NCI-H2196 treated with DMSO at 0.1 percent for 48 hours (cell line): ENCODE results near the gene AOC2.
"Not testable (repeated sequence)": the region's sequence is repeated elsewhere in the genome, so short reads cannot be mapped to it uniquely, and the experiment has no call there.

ENCODE experiments used
- DNase-seq: peaks from one replicate; lab custom pipeline; 2025; ENCODE audit not compliant: unreplicated experiment; lab: John Stamatoyannopoulos, UW

Gene AOC2

DNA sequence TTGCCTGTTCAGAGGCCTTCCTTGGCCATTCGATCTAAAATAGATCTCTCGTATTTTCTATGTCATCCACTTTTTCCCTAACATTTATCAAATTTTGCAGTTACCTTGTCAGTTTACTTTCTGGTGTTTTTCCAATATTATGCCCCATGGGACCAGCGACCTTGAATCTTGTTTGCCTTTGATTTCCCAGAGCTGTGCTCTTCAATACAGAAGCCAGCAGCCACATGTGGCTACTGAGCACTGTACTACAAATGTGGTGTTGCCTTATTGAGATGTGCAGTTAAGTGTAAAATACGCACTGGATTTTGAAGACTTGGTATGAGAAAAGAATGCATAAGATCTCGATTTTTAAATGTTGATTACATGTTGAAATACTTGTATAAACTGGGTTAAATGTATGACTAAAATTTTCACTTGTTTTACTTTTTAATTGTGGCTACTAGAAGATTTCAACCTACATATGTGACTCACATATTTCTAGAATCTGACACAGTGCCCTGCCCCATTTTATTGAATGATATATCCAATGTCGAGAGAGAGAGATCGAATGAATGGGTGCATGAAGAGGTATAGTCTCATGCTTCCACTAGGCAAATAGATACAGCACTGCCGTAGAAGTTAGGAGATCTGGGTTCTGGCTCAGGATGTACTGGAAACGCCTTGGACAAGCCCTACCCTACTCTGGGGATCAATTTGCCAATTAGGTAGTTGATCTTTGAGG, 12.0 kb upstream of the AOC2 start:
- DNase-seq = no peak

DNA sequence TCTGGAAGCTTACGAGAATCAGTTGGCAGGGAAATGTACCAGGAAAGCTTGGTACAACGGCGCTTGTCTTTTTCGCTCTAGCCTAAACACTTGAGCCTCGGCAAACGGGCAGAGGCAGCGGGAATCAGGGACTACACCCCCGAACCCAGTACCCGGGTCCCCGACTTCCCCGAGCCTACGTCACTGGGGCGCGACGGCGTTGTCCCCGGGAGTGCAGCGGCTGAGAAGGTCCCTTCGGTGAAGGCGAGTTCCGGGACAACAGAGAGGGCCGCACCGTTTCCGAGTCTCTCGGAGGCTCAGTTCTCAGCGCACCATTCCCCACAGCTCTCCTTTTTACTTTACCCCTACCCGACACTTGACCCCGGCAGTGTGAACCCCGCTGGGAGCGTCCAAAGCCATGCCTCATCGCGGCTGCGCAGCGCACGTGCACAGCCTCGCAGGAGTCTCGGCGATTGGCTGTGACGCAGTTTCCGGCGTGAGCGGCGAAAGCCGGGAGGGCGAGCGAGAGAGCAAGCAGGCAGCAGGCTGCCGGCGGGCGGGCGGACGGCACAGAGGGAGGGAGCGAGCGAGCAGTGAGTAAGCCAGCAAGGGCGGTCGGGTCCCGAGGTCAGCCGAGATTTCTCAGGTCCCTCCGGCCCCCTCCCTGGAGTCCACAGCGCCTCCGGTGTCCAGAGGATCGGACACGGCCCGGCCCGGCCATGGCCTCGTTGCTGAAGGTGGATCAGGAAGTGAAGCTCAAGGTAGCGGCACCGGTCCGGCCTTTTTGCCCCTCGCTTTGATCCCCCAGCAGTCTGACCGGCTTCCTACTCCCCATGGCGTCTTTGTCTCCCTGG, 11.2 kb upstream of the AOC2 start, which contains the start of gene PSME3:
Gene PSME3 (plus strand): TSS at position 464 of the 833 bp plus-strand sequence. CDS start 235 bp downstream, at position 699.
- DNase-seq = peak; percentile 31

DNA sequence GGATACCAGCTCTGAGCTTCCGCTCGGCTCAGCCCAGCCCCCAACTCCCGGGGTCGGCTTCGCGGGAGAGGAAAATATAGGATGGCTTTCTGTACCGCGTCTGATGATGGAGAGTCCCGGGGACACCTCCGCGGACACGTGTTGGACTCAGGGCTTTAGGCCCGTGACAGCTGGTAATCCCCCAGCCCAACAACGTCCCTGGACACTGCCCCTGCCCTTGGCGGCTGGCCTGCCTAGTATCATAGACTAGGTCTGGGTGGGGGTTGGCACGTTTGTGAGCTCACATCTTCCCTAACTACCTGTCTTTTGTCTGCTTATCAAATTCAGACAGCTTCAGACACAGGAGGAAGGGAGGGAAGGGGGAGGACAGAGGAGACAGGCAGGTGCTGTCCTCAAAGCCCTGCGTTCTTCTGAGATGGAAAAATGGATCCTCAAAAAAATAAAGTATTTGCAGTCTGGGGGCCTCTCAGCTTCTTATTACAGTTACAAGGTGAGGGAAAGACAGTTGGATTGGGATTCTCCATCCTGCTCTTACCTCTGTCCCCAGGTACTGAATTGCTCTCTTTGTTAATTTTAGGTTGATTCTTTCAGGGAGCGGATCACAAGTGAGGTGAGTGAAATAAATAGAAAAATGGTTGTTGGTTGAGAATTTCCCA, 10.5 kb upstream of the AOC2 start:
- DNase-seq = no peak

DNA sequence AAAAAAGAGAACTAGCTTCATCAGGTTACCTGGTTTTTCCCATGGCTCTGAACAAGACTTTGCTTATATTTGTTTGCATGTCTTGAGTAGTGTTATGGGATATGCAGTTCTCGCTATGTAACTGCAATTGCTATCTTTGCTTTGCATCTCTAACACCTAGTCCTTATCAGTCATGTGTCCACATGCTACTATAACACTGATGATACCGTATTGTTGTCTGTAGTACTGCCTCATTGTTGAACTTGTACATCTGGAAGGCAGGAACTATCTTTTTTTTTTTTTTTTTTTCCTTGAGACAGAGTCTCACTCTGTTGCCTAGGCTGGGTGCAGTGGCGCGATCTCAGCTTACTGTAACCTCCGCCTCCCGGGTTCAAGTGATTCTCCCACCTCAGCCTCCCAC, 8.6 kb upstream of the AOC2 start:
- no peak for DNase-seq

DNA sequence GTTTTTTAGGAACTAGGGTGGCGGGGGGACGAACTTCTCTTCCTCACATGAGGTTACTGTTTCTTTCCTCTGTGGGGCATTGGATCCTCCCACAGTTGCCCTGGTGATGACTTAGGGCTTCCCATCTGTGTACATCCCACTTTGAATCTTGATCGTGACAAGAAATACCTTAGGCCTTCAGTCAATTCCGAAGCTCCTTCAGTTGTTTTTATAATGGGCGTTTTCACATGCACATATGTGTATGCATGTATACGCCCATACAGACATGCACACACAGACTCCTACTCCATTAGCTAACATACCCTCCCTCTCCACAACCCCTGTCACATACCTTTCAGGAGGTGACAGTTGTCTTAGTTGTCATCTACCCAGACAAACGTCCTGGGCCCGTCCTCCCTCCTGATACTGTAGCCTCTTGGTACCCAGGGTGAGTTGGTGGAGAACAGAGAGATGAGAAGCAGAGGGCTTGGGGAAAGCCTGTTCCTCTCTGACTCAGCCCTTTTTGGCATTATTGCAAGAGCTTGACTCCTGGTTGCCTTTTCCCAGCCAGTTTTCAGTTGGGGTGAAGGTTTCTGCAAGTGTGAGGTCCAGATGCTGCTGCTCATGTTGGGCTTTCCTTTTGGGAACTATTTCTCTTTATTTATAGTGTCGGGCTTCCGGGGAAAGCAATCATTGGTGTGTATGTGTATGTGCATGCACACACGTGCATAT, 2.2 kb upstream of the AOC2 start:
- no peak for DNase-seq

DNA sequence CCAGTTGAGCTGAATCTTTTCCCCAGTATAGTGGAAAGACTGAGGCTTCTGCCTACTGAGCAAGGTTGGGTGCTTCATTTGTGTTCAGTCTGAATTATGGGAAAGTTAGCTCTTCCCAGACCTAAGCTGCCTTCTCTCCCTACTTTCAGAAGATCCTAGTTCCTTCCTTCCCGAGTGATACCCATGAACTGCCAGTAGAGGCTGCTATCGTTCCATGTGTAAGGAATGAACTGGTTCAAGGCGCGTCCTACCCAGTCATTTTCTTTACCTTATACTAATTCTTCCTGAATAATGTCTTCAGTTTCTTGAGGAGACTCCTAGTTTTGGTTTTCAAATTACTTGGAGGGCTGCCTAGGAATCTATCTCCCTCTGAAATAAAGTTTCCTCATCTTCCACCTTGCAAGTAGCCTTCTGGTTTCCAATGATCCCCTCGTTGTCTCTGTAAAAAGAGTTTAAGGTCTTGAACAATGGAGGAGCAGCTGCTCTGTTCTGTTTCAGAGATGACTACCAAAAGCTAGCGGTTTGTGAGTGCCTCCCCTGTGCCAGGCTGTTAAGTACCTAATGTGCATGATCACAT, 934 bp upstream of the AOC2 start:
- no peak for DNase-seq

DNA sequence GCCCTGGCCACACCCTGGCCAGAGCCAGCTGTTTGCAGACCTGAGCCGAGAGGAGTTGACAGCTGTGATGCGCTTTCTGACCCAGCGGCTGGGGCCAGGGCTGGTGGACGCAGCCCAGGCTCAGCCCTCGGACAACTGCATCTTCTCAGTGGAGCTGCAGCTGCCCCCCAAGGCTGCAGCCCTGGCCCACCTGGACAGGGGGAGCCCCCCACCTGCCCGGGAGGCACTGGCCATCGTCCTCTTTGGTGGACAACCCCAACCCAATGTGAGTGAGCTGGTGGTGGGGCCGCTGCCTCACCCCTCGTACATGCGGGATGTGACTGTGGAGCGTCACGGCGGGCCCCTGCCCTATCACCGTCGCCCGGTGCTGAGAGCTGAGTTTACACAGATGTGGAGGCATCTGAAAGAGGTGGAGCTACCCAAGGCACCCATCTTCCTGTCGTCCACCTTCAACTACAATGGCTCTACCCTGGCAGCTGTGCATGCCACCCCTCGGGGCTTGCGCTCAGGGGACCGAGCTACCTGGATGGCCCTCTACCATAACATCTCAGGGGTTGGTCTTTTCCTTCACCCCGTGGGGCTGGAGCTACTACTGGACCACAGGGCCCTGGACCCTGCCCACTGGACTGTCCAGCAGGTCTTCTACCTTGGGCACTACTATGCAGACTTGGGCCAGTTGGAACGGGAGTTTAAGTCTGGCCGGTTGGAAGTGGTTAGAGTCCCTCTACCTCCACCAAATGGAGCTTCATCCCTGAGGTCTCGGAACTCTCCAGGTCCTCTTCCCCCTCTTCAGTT, 578 bp downstream of the AOC2 start:
- no peak for DNase-seq

DNA sequence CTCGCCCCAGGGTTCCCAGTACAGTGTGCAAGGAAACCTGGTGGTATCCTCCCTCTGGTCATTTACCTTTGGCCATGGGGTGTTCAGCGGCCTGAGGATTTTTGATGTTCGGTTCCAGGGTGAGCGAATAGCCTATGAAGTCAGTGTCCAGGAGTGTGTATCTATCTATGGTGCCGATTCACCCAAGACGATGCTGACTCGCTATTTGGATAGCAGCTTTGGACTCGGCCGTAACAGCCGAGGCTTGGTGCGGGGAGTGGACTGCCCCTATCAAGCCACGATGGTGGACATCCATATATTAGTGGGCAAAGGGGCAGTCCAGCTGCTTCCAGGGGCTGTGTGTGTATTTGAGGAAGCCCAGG, 1.2 kb downstream of the AOC2 start:
- no peak for DNase-seq

DNA sequence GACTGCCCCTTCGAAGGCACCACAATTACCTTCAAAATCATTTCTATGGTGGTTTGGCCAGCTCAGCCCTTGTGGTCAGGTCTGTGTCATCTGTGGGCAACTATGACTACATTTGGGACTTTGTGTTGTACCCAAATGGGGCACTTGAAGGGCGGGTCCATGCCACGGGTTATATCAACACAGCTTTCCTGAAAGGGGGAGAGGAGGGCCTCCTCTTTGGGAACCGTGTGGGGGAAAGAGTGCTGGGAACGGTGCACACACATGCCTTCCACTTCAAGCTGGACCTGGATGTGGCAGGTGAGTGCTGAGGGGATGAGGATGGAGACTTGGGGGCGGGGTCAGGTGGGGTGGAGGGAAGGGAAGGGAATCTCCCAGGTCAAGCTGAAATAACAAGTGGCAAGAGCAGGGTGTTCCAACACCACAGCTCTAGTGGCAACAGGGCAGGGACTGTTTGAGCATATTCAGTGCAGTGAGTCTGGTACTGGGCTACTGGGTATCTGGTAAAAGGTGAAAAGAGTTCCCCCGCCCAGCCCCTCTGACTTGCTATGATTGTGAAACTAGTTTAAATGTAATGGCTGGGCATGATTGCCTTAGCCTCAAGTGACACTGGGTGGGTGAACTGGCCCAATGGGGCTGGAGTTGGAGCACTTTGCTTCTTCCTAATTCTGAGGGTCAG, 1.7 kb downstream of the AOC2 start:
- DNase-seq = no peak

DNA sequence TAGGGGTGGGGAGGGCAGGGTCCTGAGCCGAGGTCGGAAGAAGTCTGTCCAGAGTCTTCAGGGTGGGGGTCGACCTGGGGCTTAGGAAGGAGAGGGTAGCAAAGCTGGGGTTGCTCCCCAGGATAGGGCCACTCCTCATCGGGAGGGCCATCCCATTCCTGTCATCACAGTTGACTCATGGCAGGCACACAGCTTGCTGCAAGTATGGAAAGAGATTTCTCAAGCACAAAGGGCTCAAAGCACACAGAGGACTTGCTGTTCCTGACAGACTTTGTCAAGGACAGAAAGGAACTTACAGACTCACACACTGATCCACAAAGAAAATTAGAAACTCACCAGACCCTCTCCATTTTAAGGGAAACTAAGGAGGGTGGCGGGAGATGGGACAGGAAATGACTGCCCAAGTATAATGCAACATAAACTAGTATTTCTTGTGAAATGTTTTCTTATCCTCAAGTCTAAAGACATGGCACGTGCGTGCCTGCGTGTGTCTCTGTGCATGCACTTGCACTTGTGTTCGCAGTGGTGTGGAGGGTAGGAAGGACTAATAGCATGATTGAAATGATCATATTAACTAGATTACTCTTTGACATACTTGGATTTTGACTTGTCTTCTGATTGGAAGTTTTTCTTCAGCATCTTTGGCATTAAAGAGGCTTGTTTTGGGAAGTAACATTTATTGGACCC, 2.4 kb downstream of the AOC2 start:
- DNase-seq = no peak

DNA sequence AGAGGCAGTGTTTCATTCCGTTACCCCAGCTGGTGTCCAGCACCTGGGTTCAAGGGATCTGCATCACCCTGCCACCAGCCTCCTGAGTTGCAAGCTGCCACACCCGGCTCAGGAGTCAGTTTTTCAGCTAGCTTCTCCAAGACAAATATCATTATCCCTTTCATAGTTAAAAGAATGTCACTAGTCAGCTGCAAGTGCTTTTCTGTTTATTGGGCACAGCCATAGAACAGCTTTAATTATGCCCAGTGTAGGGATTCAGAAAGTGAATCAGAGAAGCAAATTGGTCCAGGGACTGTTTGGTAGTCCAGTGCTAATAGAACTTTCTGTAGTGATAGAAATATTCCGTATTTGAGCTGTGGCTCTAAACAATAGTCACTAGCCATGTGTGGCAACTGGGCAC, 3.7 kb downstream of the AOC2 start:
- no peak for DNase-seq

DNA sequence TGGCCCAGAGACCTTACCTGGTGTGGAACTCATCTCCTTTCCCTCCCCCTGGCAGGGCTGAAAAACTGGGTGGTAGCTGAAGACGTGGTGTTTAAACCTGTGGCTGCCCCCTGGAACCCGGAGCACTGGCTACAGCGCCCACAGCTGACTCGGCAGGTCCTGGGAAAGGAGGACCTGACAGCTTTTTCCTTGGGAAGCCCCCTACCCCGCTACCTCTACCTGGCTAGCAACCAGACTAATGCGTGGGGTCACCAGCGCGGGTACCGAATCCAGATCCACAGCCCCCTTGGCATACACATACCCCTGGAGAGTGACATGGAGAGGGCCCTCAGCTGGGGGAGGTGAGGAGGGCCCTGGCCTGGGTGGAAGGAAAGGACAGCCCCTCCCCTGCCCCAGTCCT, 4.7 kb downstream of the AOC2 start:
- no peak for DNase-seq

DNA sequence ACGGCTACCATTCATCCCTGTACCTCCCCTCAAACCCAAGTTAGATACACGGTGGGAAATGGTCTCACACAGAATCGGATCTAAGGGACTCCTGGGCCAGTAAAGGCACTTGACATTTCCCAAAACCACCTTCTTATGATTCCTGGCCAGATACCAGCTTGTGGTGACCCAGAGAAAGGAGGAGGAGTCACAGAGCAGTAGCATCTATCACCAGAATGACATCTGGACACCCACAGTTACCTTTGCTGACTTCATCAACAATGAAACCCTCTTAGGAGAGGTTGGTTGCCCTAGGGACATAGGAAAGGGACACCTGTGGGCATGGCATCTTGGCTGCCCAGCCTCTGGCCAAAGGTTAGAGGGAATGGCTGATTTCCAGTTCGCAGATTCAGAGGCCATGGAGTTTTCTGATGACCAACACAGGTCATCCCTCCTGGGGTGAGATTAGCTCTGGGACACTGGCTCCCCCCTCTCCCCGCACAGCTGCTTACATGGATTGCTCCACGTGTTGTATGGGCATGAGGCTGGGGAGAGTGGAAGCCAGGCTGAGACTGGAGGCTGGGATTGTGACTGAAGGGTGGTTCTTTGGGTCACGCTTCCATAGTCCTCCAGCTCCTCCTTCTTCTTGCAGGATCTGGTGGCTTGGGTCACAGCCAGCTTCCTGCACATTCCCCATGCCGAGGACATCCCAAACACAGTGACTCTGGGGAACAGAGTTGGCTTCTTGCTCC, 5.2 kb downstream of the AOC2 start:
- DNase-seq = no peak

DNA sequence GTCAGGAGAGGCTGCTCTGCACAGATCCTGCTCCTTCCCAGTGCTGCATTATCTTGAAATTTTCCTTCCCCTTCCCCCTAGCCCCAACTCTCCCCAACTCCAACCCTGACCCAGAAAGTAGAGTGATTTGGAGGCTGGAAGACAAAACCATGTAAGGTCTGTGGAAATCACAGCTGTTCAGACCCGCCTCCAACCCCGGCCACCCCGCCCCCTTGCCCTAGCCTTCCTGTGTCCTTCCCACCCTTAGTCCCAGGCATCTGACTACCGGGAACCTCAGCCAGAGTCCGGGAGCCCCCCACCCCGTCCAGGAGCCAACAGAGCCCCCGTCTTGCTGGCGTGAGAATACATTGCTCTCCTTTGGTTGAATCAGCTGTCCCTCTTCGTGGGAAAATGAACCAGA, 6.6 kb downstream of the AOC2 start, which contains the start of gene AOC3:
Gene AOC3 (plus strand): TSS at position 246 of the 400 bp plus-strand sequence. CDS start 145 bp downstream, at position 391.
- no peak for DNase-seq

DNA sequence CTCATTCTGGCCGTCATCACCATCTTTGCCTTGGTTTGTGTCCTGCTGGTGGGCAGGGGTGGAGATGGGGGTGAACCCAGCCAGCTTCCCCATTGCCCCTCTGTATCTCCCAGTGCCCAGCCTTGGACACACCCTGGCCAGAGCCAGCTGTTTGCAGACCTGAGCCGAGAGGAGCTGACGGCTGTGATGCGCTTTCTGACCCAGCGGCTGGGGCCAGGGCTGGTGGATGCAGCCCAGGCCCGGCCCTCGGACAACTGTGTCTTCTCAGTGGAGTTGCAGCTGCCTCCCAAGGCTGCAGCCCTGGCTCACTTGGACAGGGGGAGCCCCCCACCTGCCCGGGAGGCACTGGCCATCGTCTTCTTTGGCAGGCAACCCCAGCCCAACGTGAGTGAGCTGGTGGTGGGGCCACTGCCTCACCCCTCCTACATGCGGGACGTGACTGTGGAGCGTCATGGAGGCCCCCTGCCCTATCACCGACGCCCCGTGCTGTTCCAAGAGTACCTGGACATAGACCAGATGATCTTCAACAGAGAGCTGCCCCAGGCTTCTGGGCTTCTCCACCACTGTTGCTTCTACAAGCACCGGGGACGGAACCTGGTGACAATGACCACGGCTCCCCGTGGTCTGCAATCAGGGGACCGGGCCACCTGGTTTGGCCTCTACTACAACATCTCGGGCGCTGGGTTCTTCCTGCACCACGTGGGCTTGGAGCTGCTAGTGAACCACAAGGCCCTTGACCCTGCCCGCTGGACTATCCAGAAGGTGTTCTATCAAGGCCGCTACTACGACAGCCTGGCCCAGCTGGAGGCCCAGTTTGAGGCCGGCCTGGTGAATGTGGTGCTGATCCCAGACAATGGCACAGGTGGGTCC, 7.2 kb downstream of the AOC2 start:
- not testable (repeated sequence) for DNase-seq

DNA sequence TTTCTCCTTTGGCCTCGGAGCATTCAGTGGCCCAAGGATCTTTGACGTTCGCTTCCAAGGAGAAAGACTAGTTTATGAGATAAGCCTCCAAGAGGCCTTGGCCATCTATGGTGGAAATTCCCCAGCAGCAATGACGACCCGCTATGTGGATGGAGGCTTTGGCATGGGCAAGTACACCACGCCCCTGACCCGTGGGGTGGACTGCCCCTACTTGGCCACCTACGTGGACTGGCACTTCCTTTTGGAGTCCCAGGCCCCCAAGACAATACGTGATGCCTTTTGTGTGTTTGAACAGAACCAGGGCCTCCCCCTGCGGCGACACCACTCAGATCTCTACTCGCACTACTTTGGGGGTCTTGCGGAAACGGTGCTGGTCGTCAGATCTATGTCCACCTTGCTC, 8.0 kb downstream of the AOC2 start:
- DNase-seq = no peak

DNA sequence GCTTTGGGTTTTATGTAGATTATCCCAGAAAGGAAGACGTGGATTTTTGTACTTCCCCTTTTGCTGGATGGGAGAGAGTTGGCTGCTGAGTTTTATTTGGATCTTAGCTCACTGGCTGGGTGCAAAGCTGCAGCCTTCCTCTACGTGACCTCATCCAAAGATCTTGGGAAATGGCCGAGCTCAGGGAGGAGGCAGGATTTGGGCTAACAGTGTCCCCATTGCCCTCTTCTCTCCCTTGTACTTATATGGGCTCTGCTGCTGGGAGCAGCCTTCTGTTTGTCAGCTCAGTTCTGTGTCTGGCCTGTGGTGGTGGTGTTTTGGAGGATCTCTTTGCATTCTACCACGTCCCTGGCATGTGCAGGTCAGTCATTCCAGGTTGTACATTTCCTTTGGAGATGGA, 8.6 kb downstream of the AOC2 start:
- DNase-seq = no peak
